ENCODE measurements around the gene CDK5R2. TPM values are rescaled to one million over a fixed set of nuclear protein-coding genes. Genes with fewer than 3 reads are reported as not detected.

The CDK5R2 gene
- total RNA-seq, 1 experiment from 2014 or later = 0.44 TPM

GRCh38 chr2:218982586-218983262 is 23.3 kb downstream of the CDK5R2 start:
- H3K27ac ChIP-seq (ENCODE audit: low read depth, low read length) = no peak overlapping the region
- H3K9me2 ChIP-seq (ENCODE audit: insufficient read depth) = no peaks in the 10 kb centered on the region
- DNase-seq (ENCODE audit: low read depth, low spot score) = no peak
- no peaks in the 10 kb centered on the region for H3K9me3 ChIP-seq (ENCODE audit: control insufficient read depth in 1 of 2, insufficient read depth in 1 of 2, low read depth in 1 of 2, low read length in 2 of 2)
- POLR2A ChIA-PET = no interaction called here
- H3K9ac ChIP-seq (ENCODE audit: low read length) = no peak overlapping the region
- H3K27me3 ChIP-seq (ENCODE audit: insufficient read depth, low read length) = 0 out of 2 replicates have a peak, but pooled peaks cover 8% of the 10 kb centered on the region
- H4K20me1 ChIP-seq (ENCODE audit: insufficient read depth) = no peaks in the 10 kb centered on the region
- RAD21 ChIA-PET (ENCODE audit: low non-redundant PET in 1 of 2, low total read pairs in 2 of 2, uncharacterized antibody in 2 of 2, unreplicated experiment in 2 of 2) = no interaction called here
- ATAC-seq = no peak
- H3K4me1 ChIP-seq (ENCODE audit: control insufficient read depth in 1 of 2, insufficient read depth in 2 of 2, low read length in 2 of 2) = peaks cover 0 to 10% of the 10 kb centered on the region in 2 experiments; a peak in 1 of 4 replicates
- no peak overlapping the region for H3K4me3 ChIP-seq (replicated peaks in 1 of 2; ENCODE audit: low read depth in 1 of 2, low read length in 2 of 2)
- no TSS peak for BruUV-seq (replicated peaks)
- no peaks in the 10 kb centered on the region for H3K79me2 ChIP-seq (ENCODE audit: insufficient read depth, low read length)
- no peak overlapping the region for H3K4me2 ChIP-seq (ENCODE audit: low read length)
- TF ChIP-seq CBX3 (IDR thresholded peaks at IDR 0.05; ENCODE audit: low read depth) = no peak
- TF ChIP-seq POLR2A (IDR thresholded peaks at IDR 0.05; ENCODE audit: borderline replicate concordance, extremely low read depth, insufficient read depth, insufficient read length) = no peak
- no peak for TF ChIP-seq SRF (IDR thresholded peaks at IDR 0.05; ENCODE audit: low read depth)
- TF ChIP-seq ATF3 (IDR thresholded peaks at IDR 0.05) = no peak
- TF ChIP-seq REST (IDR thresholded peaks at IDR 0.05; ENCODE audit: low read depth) = no peak
- TF ChIP-seq SP1 (IDR thresholded peaks at IDR 0.05; ENCODE audit: low read depth) = no peak
- no peak for TF ChIP-seq MAX (IDR thresholded peaks at IDR 0.05)
- no peak for TF ChIP-seq ZBTB33 (IDR thresholded peaks at IDR 0.05; ENCODE audit: extremely low read depth, insufficient replicate concordance, low read length)
- no peak for TF ChIP-seq TCF7L2 (IDR thresholded peaks at IDR 0.05; ENCODE audit: borderline replicate concordance, extremely low read depth, insufficient read depth, insufficient read length)
- no peak for TF ChIP-seq POLR2AphosphoS5 (IDR thresholded peaks at IDR 0.05; ENCODE audit: low read depth, low read length)
- no peak for TF ChIP-seq FOSL1 (IDR thresholded peaks at IDR 0.05; ENCODE audit: low read depth)
- no peak for TF ChIP-seq YY1 (IDR thresholded peaks at IDR 0.05; ENCODE audit: extremely low read depth, insufficient replicate concordance, low read depth, low read length)
- no peak for TF ChIP-seq RAD21 (IDR thresholded peaks at IDR 0.05; ENCODE audit: low read depth)
- TF ChIP-seq ZFX (IDR thresholded peaks at IDR 0.05) = no peak
- H3K36me3 ChIP-seq (ENCODE audit: control insufficient read depth in 1 of 2, insufficient read depth in 2 of 2, low read length in 2 of 2) = no peaks in the 10 kb centered on the region
- no peak overlapping the region for H2AFZ ChIP-seq (ENCODE audit: low read depth, low read length, poor library complexity, severe bottlenecking)
- intact Hi-C loops (cut with micrococcal nuclease) = no loop called here
- CTCF ChIA-PET = no interaction called here

Measured in HCT116 (cell line).